GM18520 (cell line): ENCODE measurements around the gene RELL2.

ENCODE experiments used
- ATAC-seq: cut with Tn5 transposase; IDR thresholded peaks from one replicate; pipeline ENCODE4 v1.9.1; 2021; ENCODE audit not compliant: unreplicated experiment

The RELL2 gene

GRCh38 chr5:141675672-141676071 lies 38.9 kb downstream of the RELL2 start:
- no peak for ATAC-seq

GRCh38 chr5:141677415-141677814 lies 40.6 kb downstream of the RELL2 start:
- ATAC-seq: no peak

GRCh38 chr5:141680178-141680577 lies 43.4 kb downstream of the RELL2 start:
- no peak for ATAC-seq

- no peak for ATAC-seq
Observed at GRCh38 chr5:141680751-141681201, 44.0 kb downstream of the RELL2 start.

GRCh38 chr5:141681295-141681694 lies 44.5 kb downstream of the RELL2 start:
- ATAC-seq: no peak

- no peak for ATAC-seq
Observed at GRCh38 chr5:141681695-141682641, 45.2 kb downstream of the RELL2 start, which contains the start of gene ARAP3. Gene ARAP3, minus strand, starts transcription at chr5:141682230. Its CDS starts 1,744 bp downstream, at chr5:141680486.

- no peak for ATAC-seq
Observed at GRCh38 chr5:141683596-141684141, 46.9 kb downstream of the RELL2 start.

GRCh38 chr5:141685591-141685990 lies 48.8 kb downstream of the RELL2 start:
- no peak for ATAC-seq

- no peak for ATAC-seq
Observed at GRCh38 chr5:141686648-141687416, 50.0 kb downstream of the RELL2 start.
